H1 (cell line): ENCODE data around the gene CBX2. TPM values are rescaled to one million over a fixed set of nuclear protein-coding genes. Genes with fewer than 3 reads are reported as not detected.

Source experiments
- CTCF ChIA-PET: fragments of 300-600 bp; sonication (Branson Sonifier 250); formaldehyde crosslinking; loops from one replicate; lab custom pipeline; 2021; ENCODE audit not compliant: partially characterized antibody; lab: Charles Lee
- POLR2A ChIA-PET: fragments of 300-600 bp; sonication (Branson Sonifier 250); formaldehyde crosslinking; loops from one replicate; lab custom pipeline; 2021; ENCODE audit warnings: inconsistent platforms; ENCODE audit not compliant: partially characterized antibody; lab: Charles Lee
- DNase-seq, 2 experiments: peaks; one replicate each; pipeline versions ENCODE4 v3.0.0 to v3.0.0-alpha.2; 2010 to 2022; ENCODE audit warnings: low spot score in 2 of 2, low read depth in 1 of 2, mixed read lengths in 1 of 2
- FAIRE-seq: peaks from 2 replicates; lab custom pipeline; 2011; peaks lifted over from hg19 to GRCh38; lab: Jason Lieb, UNC
- H2AFZ ChIP-seq: 2 replicates; pipeline ENCODE4 v1.8.1; 2012; ENCODE audit warnings: low read length, inconsistent platforms
- H2AK5ac ChIP-seq: 2 replicates; pipeline ENCODE4 v1.6.1; 2013; ENCODE audit warnings: low read depth, low read length
- H2BK120ac ChIP-seq: replicated peaks from 2 replicates; pipeline ENCODE3; 2013; ENCODE audit warnings: low read depth, low read length, inconsistent platforms
- H2BK12ac ChIP-seq: 2 replicates; pipeline ENCODE4 v1.6.1; 2013; ENCODE audit warnings: low read depth, low read length
- H2BK15ac ChIP-seq: 2 replicates; pipeline ENCODE4 v1.6.1; 2013; ENCODE audit warnings: low read length
- H2BK20ac ChIP-seq: 2 replicates; pipeline ENCODE4 v1.6.1; 2013; ENCODE audit warnings: low read length
- H2BK5ac ChIP-seq: 2 replicates; pipeline ENCODE4 v1.6.1; 2013; ENCODE audit warnings: low read depth, low read length
- H3K14ac ChIP-seq: 2 replicates; pipeline ENCODE4 v1.6.1; 2013; ENCODE audit warnings: inconsistent platforms; ENCODE audit not compliant: insufficient read length
- H3K18ac ChIP-seq: 2 replicates; pipeline ENCODE4 v1.6.1; 2013; ENCODE audit warnings: low read length; ENCODE audit errors: extremely low read depth
- H3K23ac ChIP-seq: 2 replicates; pipeline ENCODE4 v1.6.1; 2013; ENCODE audit warnings: inconsistent platforms; ENCODE audit not compliant: insufficient read length
- H3K23me2 ChIP-seq: 2 replicates; pipeline ENCODE4 v1.6.1; 2013; ENCODE audit warnings: low read depth, low read length
- H3K27ac ChIP-seq: 2 replicates; pipeline ENCODE4 v1.6.1; 2011; ENCODE audit warnings: low read depth, low read length, inconsistent platforms
- H3K27me3 ChIP-seq, 4 experiments: replicated peaks in 1 of 4; 1 replicate in 1 of 4; 2 replicates in 3 of 4; pipeline versions ENCODE4 v1.6.1 to v1.8.1; 2011 to 2013; ENCODE audit warnings: low read length in 3 of 4, mild to moderate bottlenecking in 3 of 4, inconsistent platforms in 2 of 4, mixed read lengths in 2 of 4, moderate library complexity in 1 of 4; ENCODE audit not compliant: control insufficient read depth in 3 of 4, insufficient read depth in 3 of 4; ENCODE audit errors: extremely low read depth in 1 of 4
- H3K36me3 ChIP-seq, 4 experiments: 2 replicates each; pipeline versions ENCODE4 v1.6.1 to v1.8.1; 2011 to 2013; ENCODE audit warnings: mild to moderate bottlenecking in 4 of 4, low read length in 3 of 4, moderate library complexity in 2 of 4, control low read depth in 1 of 4, inconsistent platforms in 1 of 4; ENCODE audit not compliant: insufficient read depth in 4 of 4, control insufficient read depth in 2 of 4
- H3K4ac ChIP-seq: replicated peaks from 2 replicates; pipeline ENCODE3; 2013; ENCODE audit warnings: low read length, low read depth, mixed read lengths, inconsistent platforms; ENCODE audit not compliant: insufficient read length
- H3K4me1 ChIP-seq, 4 experiments: replicated peaks in 1 of 4; 1 replicate in 1 of 4; 2 replicates in 3 of 4; pipeline versions ENCODE4 v1.6.1 to v1.8.1; 2011 to 2013; ENCODE audit warnings: low read length in 3 of 4, inconsistent platforms in 2 of 4, mixed read lengths in 1 of 4; ENCODE audit not compliant: insufficient read depth in 4 of 4, control insufficient read depth in 3 of 4
- H3K4me2 ChIP-seq, 2 experiments: 2 replicates each; pipeline versions ENCODE4 v1.6.1 to v1.8.1; 2011 to 2013; ENCODE audit warnings: low read depth in 2 of 2, low read length in 2 of 2, control low read depth in 1 of 2, inconsistent platforms in 1 of 2, mild to moderate bottlenecking in 1 of 2; ENCODE audit not compliant: insufficient read depth in 1 of 2
- H3K4me3 ChIP-seq, 4 experiments: fragments of 200-600, 300-600 bp in 1 of 4; sonication (generic), shearing (Covaris generic), sonication (Bioruptor Twin) in 1 of 4; 2 replicates each; pipeline versions ENCODE4 v1.5.1 to v1.8.1; 2011 to 2016; ENCODE audit warnings: low read length in 4 of 4, low read depth in 3 of 4, control low read depth in 2 of 4, inconsistent platforms in 2 of 4, mild to moderate bottlenecking in 2 of 4, mixed read lengths in 1 of 4, moderate library complexity in 1 of 4; ENCODE audit not compliant: insufficient read depth in 2 of 4; ENCODE audit errors: extremely low read depth in 1 of 4
- H3K56ac ChIP-seq: replicated peaks from 2 replicates; pipeline ENCODE3; 2013; ENCODE audit warnings: low read depth, mild to moderate bottlenecking, mixed read lengths, low read length, inconsistent platforms; ENCODE audit not compliant: insufficient read length
- H3K79me1 ChIP-seq: 2 replicates; pipeline ENCODE4 v1.6.1; 2013; ENCODE audit warnings: low read depth, low read length, control low read depth
- H3K79me2 ChIP-seq, 2 experiments: 2 replicates each; pipeline versions ENCODE4 v1.6.1 to v1.8.1; 2012 to 2013; ENCODE audit warnings: low read length in 2 of 2, mild to moderate bottlenecking in 2 of 2, inconsistent platforms in 1 of 2; ENCODE audit not compliant: insufficient read depth in 2 of 2, control insufficient read depth in 1 of 2
- H3K9ac ChIP-seq, 4 experiments: replicated peaks in 1 of 4; 1 replicate in 1 of 4; 2 replicates in 3 of 4; pipeline versions ENCODE4 v1.6.1 to v1.8.1; 2011 to 2013; ENCODE audit warnings: low read depth in 3 of 4, low read length in 3 of 4, control low read depth in 2 of 4, mild to moderate bottlenecking in 2 of 4, moderate library complexity in 2 of 4, inconsistent platforms in 1 of 4; ENCODE audit errors: extremely low read depth in 1 of 4
- H3K9me3 ChIP-seq, 2 experiments: 2 replicates each; pipeline versions ENCODE4 v1.6.1 to v1.8.1; 2012 to 2013; ENCODE audit warnings: mild to moderate bottlenecking in 2 of 2, moderate library complexity in 2 of 2, control low read depth in 1 of 2, inconsistent platforms in 1 of 2, low read depth in 1 of 2, low read length in 1 of 2, mixed read lengths in 1 of 2; ENCODE audit not compliant: insufficient read depth in 2 of 2
- H4K20me1 ChIP-seq, 2 experiments: replicated peaks in 1 of 2; 2 replicates each; pipeline versions ENCODE3 to v1.8.1; 2011 to 2013; ENCODE audit warnings: inconsistent platforms in 2 of 2, low read length in 2 of 2, mild to moderate bottlenecking in 1 of 2; ENCODE audit not compliant: insufficient read depth in 2 of 2, control insufficient read depth in 1 of 2
- H4K5ac ChIP-seq: 2 replicates; pipeline ENCODE4 v1.6.1; 2013; ENCODE audit warnings: low read length, low read depth, mixed read lengths, inconsistent platforms; ENCODE audit not compliant: insufficient read length
- H4K8ac ChIP-seq: 2 replicates; pipeline ENCODE4 v1.8.0; 2013; ENCODE audit warnings: mild to moderate bottlenecking, moderate library complexity, low read length, inconsistent platforms; ENCODE audit not compliant: insufficient read depth; ENCODE audit errors: extremely low read depth
- H4K91ac ChIP-seq: replicated peaks from 2 replicates; pipeline ENCODE3; 2013; ENCODE audit warnings: low read length, mixed read lengths, inconsistent platforms; ENCODE audit not compliant: insufficient read length
- CTCF ChIP-seq, 3 experiments: IDR thresholded peaks; 1 replicate in 2 of 3; 2 replicates in 1 of 3; pipeline versions ENCODE4 v1.5.1 to v1.6.1; 2011; ENCODE audit warnings: low read length in 3 of 3, mild to moderate bottlenecking in 3 of 3, inconsistent platforms in 2 of 3, low read depth in 1 of 3, moderate library complexity in 1 of 3; ENCODE audit not compliant: insufficient read depth in 1 of 3; ENCODE audit errors: control extremely low read depth in 1 of 3
- KDM1A ChIP-seq: fragments of 200-600, 300-600 bp; sonication (generic); IDR thresholded peaks from 2 replicates; pipeline ENCODE4 v1.7.1; 2016; ENCODE audit warnings: mild to moderate bottlenecking, low read length, borderline replicate concordance
- MAFK ChIP-seq: IDR thresholded peaks from 2 replicates; pipeline ENCODE4 v1.6.1; 2012; ENCODE audit warnings: low read depth, mild to moderate bottlenecking, improper control_type of control experiment, low read length
- MAX ChIP-seq: IDR thresholded peaks from 2 replicates; pipeline ENCODE4 v1.6.1; 2012; ENCODE audit warnings: inconsistent platforms
- RBBP5 ChIP-seq: IDR thresholded peaks from 2 replicates; pipeline ENCODE4 v1.7.1; 2012; ENCODE audit warnings: low read depth, mild to moderate bottlenecking, inconsistent platforms, low read length, moderate library complexity, borderline replicate concordance
- SAP30 ChIP-seq: fragments of 300-600 bp; sonication (generic); IDR thresholded peaks from 2 replicates; pipeline ENCODE4 v1.7.1; 2012; ENCODE audit warnings: low read length, moderate library complexity, mild to moderate bottlenecking, inconsistent platforms; ENCODE audit not compliant: insufficient read depth, insufficient replicate concordance
- SP4 ChIP-seq: IDR thresholded peaks from 2 replicates; pipeline ENCODE4 v1.6.1; 2012; ENCODE audit warnings: low read length, inconsistent platforms
- TAF1 ChIP-seq: IDR thresholded peaks from 2 replicates; pipeline ENCODE4 v1.6.1; 2011; ENCODE audit warnings: mild to moderate bottlenecking, low read depth, low read length
- TBP ChIP-seq: IDR thresholded peaks from 2 replicates; pipeline ENCODE4 v1.6.1; 2011; ENCODE audit warnings: low read depth, low read length, improper control_type of control experiment
- TEAD4 ChIP-seq: IDR thresholded peaks from 2 replicates; pipeline ENCODE4 v1.6.1; 2012; ENCODE audit warnings: low read depth, low read length, inconsistent platforms, mixed read lengths
- WGBS, 2 experiments: shearing (Covaris generic) in 1 of 2; methylation state at CpG; one replicate each; pipeline versions ENCODE4 v1.1.6 to v1.1.7; 2013 to 2015; ENCODE audit warnings: low lambda C conversion rate in 2 of 2, mixed read lengths in 2 of 2, inconsistent platforms in 1 of 2, low coverage in 1 of 2, missing lambda C conversion rate in 1 of 2; ENCODE audit not compliant: insufficient replicate concordance in 2 of 2, insufficient coverage in 1 of 2, insufficient read length in 1 of 2; ENCODE audit errors: extremely low coverage in 1 of 2, missing lambda C conversion rate in 1 of 2; 5-methylcytosine and 5-hydroxymethylcytosine counted together
- polyA plus RNA-seq, 7 experiments: library from polyadenylated mRNA; depleted of rRNA in 3 of 7; stranded (reverse) in 5 of 7; unstranded in 2 of 7; fragments of >200 nt in 5 of 7; fragments of 200-250 nt in 2 of 7; gene quantifications; 1 replicate in 5 of 7; 2 replicates in 1 of 7; 4 replicates in 1 of 7; pipeline versions ENCODE4 v1.2.1 to v1.2.3, GENCODE V29; 2011 to 2013; ENCODE audit warnings: missing spikeins in 2 of 7, mixed read lengths in 2 of 7
- total RNA-seq: library from RNA; stranded (reverse); fragmentation: NEBNext Ultra II Directional; extraction: Animal tissue kit (Norgen Biotek cat#: 25700); gene quantifications from 2 replicates; pipeline ENCODE4 v1.2.1, GENCODE V29; 2021

The CBX2 gene
- total and polyA plus RNA-seq, 2 of the 8 experiments (the other 6 are each of a cell fraction or from before 2014, with no cell fraction given) = 64.3 to 83.9 TPM

- no peak for FAIRE-seq
- Histone ChIP-seq H3K23ac (no peak overlapping the region), H3K27ac (no peak overlapping the region), H4K20me1 (no peaks in the 10 kb centered on the region), H2BK12ac (no peak overlapping the region), H2BK5ac (no peak overlapping the region), H2BK15ac (no peak overlapping the region), H3K4ac (no peak overlapping the region), H3K56ac (no peak overlapping the region), H4K5ac (no peak overlapping the region), H3K79me2 (no peaks in the 10 kb centered on the region), H3K4me2 (no peak overlapping the region), H2AFZ (no peak overlapping the region), H3K79me1 (no peaks in the 10 kb centered on the region), H3K18ac (no peak overlapping the region), H3K27me3 (0 out of 7 replicates have a peak, but pooled peaks cover 0 to 2% (median 0%) of the 10 kb centered on the region in 4 experiments), H3K4me1 (peaks cover 0 to 6% (median 0%) of the 10 kb centered on the region in 4 experiments; a peak in 2 of 7 replicates), H4K8ac (no peak overlapping the region), H3K4me3 (no peak overlapping the region), H2AK5ac (no peak overlapping the region), H4K91ac (no peak overlapping the region), H3K9me3 (no peaks in the 10 kb centered on the region), H2BK20ac (no peak overlapping the region), H2BK120ac (no peak overlapping the region), H3K23me2 (peaks cover 2% of the 10 kb centered on the region; the same call in 1 of the 2 replicates), H3K36me3 (no peaks in the 10 kb centered on the region), H3K9ac (no peak overlapping the region), H3K14ac (no peak overlapping the region)
- no peak for DNase-seq
- CTCF ChIA-PET = interaction anchor here (0.9 to 1.1 kb wide), 2 partner anchors 9 to 10 kb away, joined by 4 read pairs; no protein-coding TSS in a partner anchor
- WGBS, 2 experiments = 92% methylated on average over 10 of the region's 10 CpGs; no CpG with 5 or more reads in 1 of the 2 experiments
- POLR2A ChIA-PET = interaction anchor here (0.6 kb wide), 1 partner anchor 17 kb away, joined by 3 read pairs; no protein-coding TSS in a partner anchor
- TF ChIP-seq MAFK (no peak), TAF1 (no peak), KDM1A (no peak), SP4 (no peak), TBP (no peak), TEAD4 (no peak), CTCF (IDR thresholded peaks at IDR 0.05; ENCODE audit: control extremely low read depth in 1 of 3, insufficient read depth in 1 of 3, low read depth in 1 of 3, low read length in 3 of 3) (no peak), MAX (no peak), SAP30 (no peak), RBBP5 (no peak)
These were observed 45.7 kb upstream of the CBX2 start for GRCh38 chr17:79732254-79732653.
